NCI-H69 (cell line): ENCODE results near the gene FOCAD.
"Not testable (repeated sequence)": the region's sequence is repeated elsewhere in the genome, so short reads cannot be mapped to it uniquely, and the experiment has no call there.

Experiments used
- DNase-seq: peaks from one replicate; lab custom pipeline; 2025; lab: John Stamatoyannopoulos, UW

Gene FOCAD

GRCh38 chr9:20684035-20684874 is at the start of gene FOCAD:
FOCAD (plus strand) TSS chr9:20684259; CDS start chr9:20715354, 31,095 bp downstream.
- DNase-seq: peak; percentile 99

GRCh38 chr9:20634895-20635294 is 49.2 kb upstream of the FOCAD start:
- no peak for DNase-seq

GRCh38 chr9:20636888-20637440 is 47.1 kb upstream of the FOCAD start:
- no peak for DNase-seq

- DNase-seq: peak; percentile 98
Measured at GRCh38 chr9:20640331-20641187, 43.5 kb upstream of the FOCAD start.

- peak; percentile 31 for DNase-seq
Measured at GRCh38 chr9:20642045-20642444, 42.0 kb upstream of the FOCAD start.

- DNase-seq: no peak
Measured at GRCh38 chr9:20643660-20644059, 40.4 kb upstream of the FOCAD start.

- peak; percentile 84 for DNase-seq
Measured at GRCh38 chr9:20646656-20647055, 37.4 kb upstream of the FOCAD start.

- peak; percentile 83 for DNase-seq
Measured at GRCh38 chr9:20649381-20649780, 34.7 kb upstream of the FOCAD start.

- no peak for DNase-seq
Measured at GRCh38 chr9:20650313-20650712, 33.7 kb upstream of the FOCAD start.

GRCh38 chr9:20650750-20651299 is 33.2 kb upstream of the FOCAD start:
- peak; percentile 79 for DNase-seq

GRCh38 chr9:20651939-20652338 is 32.1 kb upstream of the FOCAD start:
- DNase-seq: no peak

- DNase-seq: peak; percentile 48
Measured at GRCh38 chr9:20658246-20658667, 25.8 kb upstream of the FOCAD start.

- DNase-seq: peak; percentile 54
Measured at GRCh38 chr9:20658677-20659473, 25.2 kb upstream of the FOCAD start.

GRCh38 chr9:20659474-20659967 is 24.5 kb upstream of the FOCAD start:
- DNase-seq: peak; percentile 33

GRCh38 chr9:20662156-20662555 is 21.9 kb upstream of the FOCAD start:
- DNase-seq: peak; percentile 97

GRCh38 chr9:20663133-20663532 is 20.9 kb upstream of the FOCAD start:
- peak; percentile 37 for DNase-seq

GRCh38 chr9:20664501-20664900 is 19.6 kb upstream of the FOCAD start:
- DNase-seq: no peak

- DNase-seq: peak; percentile 22
Measured at GRCh38 chr9:20670395-20670794, 13.7 kb upstream of the FOCAD start.

- no peak for DNase-seq
Measured at GRCh38 chr9:20671635-20672034, 12.4 kb upstream of the FOCAD start.

GRCh38 chr9:20673537-20673936 is 10.5 kb upstream of the FOCAD start:
- not testable (repeated sequence) for DNase-seq

GRCh38 chr9:20681467-20681866 is 2.6 kb upstream of the FOCAD start:
- no peak for DNase-seq
